ENCODE measurements around the gene NOXA1. TPM values are rescaled to one million over a fixed set of nuclear protein-coding genes. Genes with fewer than 3 reads are reported as not detected.
"Not testable (repeated sequence)": the region's sequence is repeated elsewhere in the genome, so short reads cannot be mapped to it uniquely, and the experiment has no call there.

Gene NOXA1
- total and polyA plus RNA-seq, 3 donors from 2014 or later: 2.5 to 8.0 (median 4.6) TPM

DNA sequence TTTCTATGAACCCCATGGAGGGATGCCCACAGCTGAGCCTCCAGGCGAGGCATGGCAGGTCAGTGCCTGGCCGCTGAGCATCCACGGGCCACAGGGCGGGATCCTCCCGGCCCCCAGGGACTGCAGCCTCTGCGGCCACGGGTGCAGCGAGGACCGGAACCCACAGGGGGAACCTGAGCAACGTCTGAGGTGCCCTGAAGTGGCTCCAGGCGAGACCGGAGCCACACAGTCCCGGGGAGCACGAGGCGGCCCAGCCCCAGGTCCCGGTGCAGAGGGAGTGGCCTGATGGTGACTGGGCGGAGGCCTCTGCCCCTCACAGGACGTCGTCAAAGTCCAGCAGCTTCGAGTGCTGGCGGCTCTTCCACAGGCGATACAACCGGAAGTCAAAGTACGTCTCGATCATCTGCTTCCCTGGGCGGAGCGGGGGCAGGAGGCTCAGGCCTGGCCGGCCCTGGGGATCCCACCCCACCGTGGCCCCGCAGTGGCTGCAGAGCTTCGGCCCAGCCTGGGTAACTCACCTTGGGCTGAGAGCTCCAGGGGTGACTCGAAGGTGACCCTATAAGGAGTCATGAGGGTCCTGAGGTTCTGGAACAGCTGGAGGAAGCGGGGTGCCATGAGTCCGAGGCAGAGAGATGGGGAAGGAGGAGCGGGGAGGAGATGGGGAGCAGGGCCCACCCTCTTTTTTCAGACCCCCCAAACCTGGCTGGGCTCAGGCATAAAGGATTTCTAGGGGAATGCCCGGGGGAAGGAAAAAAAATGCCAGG is 26.1 kb downstream of the NOXA1 start:
- TF ChIP-seq POLR2A (IDR thresholded peaks at IDR 0.05): no peak
- TF ChIP-seq, protein P1, sequence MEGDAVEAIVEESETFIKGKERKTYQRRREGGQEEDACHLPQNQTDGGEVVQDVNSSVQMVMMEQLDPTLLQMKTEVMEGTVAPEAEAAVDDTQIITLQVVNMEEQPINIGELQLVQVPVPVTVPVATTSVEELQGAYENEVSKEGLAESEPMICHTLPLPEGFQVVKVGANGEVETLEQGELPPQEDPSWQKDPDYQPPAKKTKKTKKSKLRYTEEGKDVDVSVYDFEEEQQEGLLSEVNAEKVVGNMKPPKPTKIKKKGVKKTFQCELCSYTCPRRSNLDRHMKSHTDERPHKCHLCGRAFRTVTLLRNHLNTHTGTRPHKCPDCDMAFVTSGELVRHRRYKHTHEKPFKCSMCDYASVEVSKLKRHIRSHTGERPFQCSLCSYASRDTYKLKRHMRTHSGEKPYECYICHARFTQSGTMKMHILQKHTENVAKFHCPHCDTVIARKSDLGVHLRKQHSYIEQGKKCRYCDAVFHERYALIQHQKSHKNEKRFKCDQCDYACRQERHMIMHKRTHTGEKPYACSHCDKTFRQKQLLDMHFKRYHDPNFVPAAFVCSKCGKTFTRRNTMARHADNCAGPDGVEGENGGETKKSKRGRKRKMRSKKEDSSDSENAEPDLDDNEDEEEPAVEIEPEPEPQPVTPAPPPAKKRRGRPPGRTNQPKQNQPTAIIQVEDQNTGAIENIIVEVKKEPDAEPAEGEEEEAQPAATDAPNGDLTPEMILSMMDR (IDR thresholded peaks at IDR 0.05): no peak
- no peaks in the 10 kb centered on the region for H3K9me3 ChIP-seq
- H3K4me1 ChIP-seq: peaks cover under 1% of the 10 kb centered on the region
- intact Hi-C loops (cut with DNase I; ENCODE audit: low total_unique reads): no loop called here
- H3K27ac ChIP-seq: no peak overlapping the region
- no peak for DNase-seq
- no peaks in the 10 kb centered on the region for H3K36me3 ChIP-seq (ENCODE audit: low read depth, missing control alignments)
- H3K27me3 ChIP-seq: no peaks in the 10 kb centered on the region
- whole genome bisulfite sequencing, 2 donors: 86 to 94% methylated on average over 11 to 36 of the region's 36 CpGs
- H3K4me3 ChIP-seq: no peak overlapping the region

DNA sequence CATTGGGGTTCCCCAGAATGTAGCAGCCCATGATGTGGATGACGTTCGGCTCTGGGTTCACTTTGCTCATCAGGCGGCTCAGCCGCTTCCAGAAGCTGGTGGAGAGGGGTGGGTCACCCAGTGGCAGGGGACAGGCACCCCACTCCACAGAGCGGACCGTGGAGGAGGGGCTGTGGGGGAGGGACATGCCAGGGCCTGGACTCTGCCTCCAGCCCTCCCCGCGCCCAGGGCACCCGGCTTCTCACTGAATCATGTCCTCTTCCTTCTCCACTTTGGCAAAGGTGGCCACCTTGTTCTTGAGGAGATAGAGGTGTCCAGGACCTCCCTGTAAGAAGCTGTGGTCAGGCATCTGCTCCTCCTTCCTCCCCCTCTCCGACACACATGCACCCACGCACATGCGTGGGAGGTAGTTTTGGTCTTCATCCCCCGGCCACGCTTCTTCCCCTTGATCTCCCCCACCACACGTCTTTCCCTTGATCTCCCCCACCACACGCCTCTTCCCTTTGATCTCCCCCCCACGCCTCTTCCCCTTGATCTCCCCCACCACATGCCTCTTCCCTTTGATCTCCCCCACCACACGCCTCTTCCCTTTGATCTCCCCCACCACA is 26.8 kb downstream of the NOXA1 start:
- TF ChIP-seq, protein P1 (IDR thresholded peaks at IDR 0.05): no peak
- TF ChIP-seq POLR2A (IDR thresholded peaks at IDR 0.05): no peak
- no peak overlapping the region for H3K4me3 ChIP-seq
- peaks cover 8% of the 10 kb centered on the region for H3K4me1 ChIP-seq
- intact Hi-C loops (cut with DNase I; ENCODE audit: low total_unique reads): no loop called here
- no peaks in the 10 kb centered on the region for H3K9me3 ChIP-seq
- no peaks in the 10 kb centered on the region for H3K36me3 ChIP-seq (ENCODE audit: low read depth, missing control alignments)
- WGBS, 2 donors: 77 to 84% methylated on average over 16 to 17 of the region's 18 CpGs
- no peak for DNase-seq
- no peak overlapping the region for H3K27ac ChIP-seq
- H3K27me3 ChIP-seq: no peaks in the 10 kb centered on the region

DNA sequence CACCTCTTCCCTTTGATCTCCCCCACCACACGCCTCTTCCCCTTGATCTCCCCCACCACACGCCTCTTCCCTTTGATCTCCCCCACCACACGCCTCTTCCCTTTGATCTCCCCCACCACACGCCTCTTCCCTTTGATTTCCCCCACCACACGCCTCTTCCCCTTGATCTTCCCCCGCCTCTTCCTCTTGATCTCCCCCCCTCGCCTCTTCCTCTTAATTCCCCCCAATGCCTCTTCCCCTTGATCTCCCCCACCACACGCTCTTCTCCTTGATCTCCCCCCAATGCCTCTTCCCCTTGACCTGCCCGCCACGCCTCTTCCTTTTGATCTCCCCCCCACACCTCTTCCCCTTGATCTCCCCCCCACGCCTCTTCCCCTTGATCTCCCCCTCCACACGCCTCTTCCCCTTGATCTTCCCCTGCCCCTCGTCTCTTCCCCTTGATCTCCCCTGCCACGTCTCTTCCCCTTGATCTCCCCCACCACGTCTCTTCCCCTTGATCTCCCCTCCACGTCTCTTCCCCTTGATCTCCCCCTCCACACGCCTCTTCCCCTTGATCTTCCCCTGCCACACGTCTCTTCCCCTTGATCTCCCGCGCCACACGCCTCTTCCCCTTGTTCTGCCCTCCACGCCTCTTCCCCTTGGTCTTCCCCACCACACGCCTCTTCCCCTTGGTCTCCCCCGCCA is 27.5 kb downstream of the NOXA1 start:
- intact Hi-C loops (cut with DNase I; ENCODE audit: low total_unique reads); DNase-seq: not testable (repeated sequence)
- WGBS, 2 donors: 90 to 91% methylated on average over 8 to 24 of the region's 24 CpGs

DNA sequence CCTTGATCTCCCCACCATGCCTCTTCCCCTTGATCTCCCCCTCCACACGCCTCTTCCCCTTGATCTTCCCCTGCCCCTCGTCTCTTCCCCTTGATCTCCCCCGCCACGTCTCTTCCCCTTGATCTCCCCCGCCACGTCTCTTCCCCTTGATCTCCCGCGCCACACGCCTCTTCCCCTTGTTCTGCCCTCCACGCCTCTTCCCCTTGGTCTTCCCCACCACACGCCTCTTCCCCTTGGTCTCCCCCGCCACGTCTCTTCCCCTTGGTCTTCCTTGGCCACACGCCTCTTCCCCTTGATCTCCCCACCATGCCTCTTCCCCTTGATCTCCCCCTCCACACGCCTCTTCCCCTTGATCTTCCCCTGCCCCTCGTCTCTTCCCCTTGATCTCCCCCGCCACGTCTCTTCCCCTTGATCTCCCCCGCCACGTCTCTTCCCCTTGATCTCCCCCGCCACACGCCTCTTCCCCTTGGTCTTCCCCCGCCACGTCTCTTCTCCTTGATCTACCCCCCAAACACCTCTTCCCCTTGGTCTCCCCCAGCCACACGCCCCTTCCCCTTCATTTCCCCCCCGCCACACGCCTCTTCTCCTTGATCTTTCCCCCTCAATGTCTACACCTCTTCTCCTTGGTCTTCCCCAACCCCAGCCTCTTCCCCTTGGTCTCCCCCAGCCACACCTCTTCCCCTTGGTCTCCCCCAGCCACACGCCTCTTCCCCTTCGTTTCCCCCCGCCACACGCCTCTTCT is 28.2 kb downstream of the NOXA1 start:
- H3K27me3 ChIP-seq; intact Hi-C loops (cut with DNase I; ENCODE audit: low total_unique reads); H3K36me3 ChIP-seq (ENCODE audit: low read depth, missing control alignments); DNase-seq; H3K9me3 ChIP-seq; H3K4me3 ChIP-seq; H3K27ac ChIP-seq: not testable (repeated sequence)
- WGBS, 2 donors: 83 to 85% methylated on average over 6 to 9 of the region's 31 CpGs
- H3K4me1 ChIP-seq: peaks cover 22% of the 10 kb centered on the region

More for the DNA sequence above, 27.5 kb downstream of the NOXA1 start:
- H3K4me1 ChIP-seq: peaks cover 15% of the 10 kb centered on the region
- not testable (repeated sequence) for H3K36me3 ChIP-seq (ENCODE audit: low read depth, missing control alignments); H3K4me3 ChIP-seq; H3K27ac ChIP-seq; H3K27me3 ChIP-seq; H3K9me3 ChIP-seq

DNA sequence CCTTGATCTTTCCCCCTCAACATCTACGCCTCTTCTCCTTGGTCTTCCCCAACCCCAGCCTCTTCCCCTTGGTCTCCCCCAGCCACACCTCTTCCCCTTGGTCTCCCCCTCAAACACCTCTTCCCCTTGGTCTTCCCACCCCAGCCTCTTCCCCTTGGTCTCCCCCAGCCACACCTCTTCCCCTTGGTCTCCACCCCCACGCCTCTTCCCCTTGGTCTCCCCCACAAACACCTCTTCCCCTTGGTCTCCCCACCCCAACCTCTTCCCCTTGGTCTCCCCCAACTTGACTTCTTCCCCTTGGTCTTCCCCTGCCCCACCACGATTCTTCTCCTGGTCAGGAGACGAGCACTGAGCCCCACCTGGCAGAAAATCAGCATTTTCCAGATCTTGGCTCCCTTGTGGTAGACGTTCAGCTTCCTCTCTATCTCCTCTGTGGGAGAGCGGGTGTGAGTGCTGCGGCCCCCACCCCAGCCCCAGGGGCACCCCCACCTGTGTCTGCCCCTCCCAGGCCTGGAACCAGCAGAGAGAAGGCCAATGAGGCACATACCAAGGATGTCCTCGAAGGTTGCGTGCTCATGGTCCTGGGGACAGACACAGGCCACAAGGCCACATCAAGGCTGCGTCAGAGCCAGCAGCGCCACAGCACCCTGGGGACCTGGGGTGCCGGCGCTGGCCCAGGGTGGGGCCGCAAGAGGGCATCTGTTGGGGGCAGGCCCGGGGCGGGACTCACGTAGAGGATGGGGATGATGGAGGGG is 29.0 kb downstream of the NOXA1 start:
- peaks cover 30% of the 10 kb centered on the region for H3K4me1 ChIP-seq
- no peak overlapping the region for H3K4me3 ChIP-seq
- no peaks in the 10 kb centered on the region for H3K9me3 ChIP-seq
- no peak overlapping the region for H3K27ac ChIP-seq
- intact Hi-C loops (cut with DNase I; ENCODE audit: low total_unique reads): no loop called here
- no peaks in the 10 kb centered on the region for H3K36me3 ChIP-seq (ENCODE audit: low read depth, missing control alignments)
- WGBS, 2 donors: 91 to 95% methylated on average over 10 to 17 of the region's 17 CpGs
- TF ChIP-seq, protein P1 (IDR thresholded peaks at IDR 0.05): no peak
- no peak for TF ChIP-seq POLR2A (IDR thresholded peaks at IDR 0.05)
- H3K27me3 ChIP-seq: no peaks in the 10 kb centered on the region
- DNase-seq: no peak

Measured in testis (tissue), 3 donors.